ENCODE measurements around the gene DPEP1.

- TF ChIP-seq EZH2phosphoT487 (IDR thresholded peaks at IDR 0.05; ENCODE audit: insufficient read depth, low read depth) (no peak), EZH2 (IDR thresholded peaks at IDR 0.05; ENCODE audit: insufficient read depth, poor library complexity, severe bottlenecking) (no peak)
Measured at GRCh38 chr16:89636663-89637062, 23.2 kb downstream of the DPEP1 start.
